MCF 10A (cell line): ENCODE data around the gene SMIM44. TPM values are rescaled to one million over a fixed set of nuclear protein-coding genes. Genes with fewer than 3 reads are reported as not detected.

Experiments
- BruUV-seq: library from RNA; stranded (reverse); fragments of 400-500 nt; replicated peaks from 2 replicates; lab custom pipeline; 2021; lab: Mats Ljungman, UMichigan
- CTCF ChIA-PET: fragments of 300-600 bp; sonication (Branson Sonifier 250); formaldehyde crosslinking; extraction: SDS; loops from one replicate; lab custom pipeline; 2021; ENCODE audit warnings: antibody characterized with exemption, inconsistent platforms; lab: Yijun Ruan, JAX
- POLR2A ChIA-PET: fragments of 300-600, 350-650 bp; sonication (Branson Sonifier 250); formaldehyde crosslinking; extraction: SDS; loops from one replicate; lab custom pipeline; 2020; ENCODE audit warnings: antibody characterized with exemption, inconsistent platforms; lab: Yijun Ruan, JAX
- DNase-seq: peaks from one replicate; pipeline ENCODE4 v3.0.0-alpha.2; 2018; ENCODE audit not compliant: unreplicated experiment
- H3K27ac Mint-ChIP-seq: one replicate; pipeline ENCODE4 v1.8.0; 2022; ENCODE audit warnings: mild to moderate bottlenecking, low read depth, mixed read lengths; ENCODE audit not compliant: unreplicated experiment
- H3K27me3 Mint-ChIP-seq: one replicate; pipeline ENCODE4 v1.8.0; 2022; ENCODE audit warnings: mixed read lengths; ENCODE audit not compliant: insufficient read depth, unreplicated experiment
- H3K36me3 Mint-ChIP-seq: one replicate; pipeline ENCODE4 v1.8.0; 2022; ENCODE audit warnings: mild to moderate bottlenecking, moderate library complexity, mixed read lengths; ENCODE audit not compliant: insufficient read depth, unreplicated experiment
- H3K4me1 Mint-ChIP-seq: one replicate; pipeline ENCODE4 v1.8.0; 2022; ENCODE audit warnings: mixed read lengths; ENCODE audit not compliant: insufficient read depth, unreplicated experiment
- H3K4me3 Mint-ChIP-seq: one replicate; pipeline ENCODE4 v1.8.0; 2022; ENCODE audit warnings: mild to moderate bottlenecking, moderate library complexity, mixed read lengths; ENCODE audit not compliant: unreplicated experiment
- H3K9me3 Mint-ChIP-seq: one replicate; pipeline ENCODE4 v1.8.0; 2022; ENCODE audit warnings: mixed read lengths; ENCODE audit not compliant: unreplicated experiment
- intact Hi-C: fragments of 100-400 bp; cut with micrococcal nuclease; formaldehyde crosslinking; loops from 2 replicates; pipeline ENCODE4 v1.14.1; 2022
- total RNA-seq: library from RNA; stranded (reverse); gene quantifications from 2 replicates; pipeline ENCODE4 v1.2.3, GENCODE V29; 2022
- TF ChIP-seq, protein P1 (sequence below): fragments of 200-600 bp; IDR thresholded peaks from one replicate; pipeline ENCODE4 v1.8.0; 2022; ENCODE audit warnings: antibody characterized with exemption, mild to moderate bottlenecking; ENCODE audit not compliant: unreplicated experiment

Gene SMIM44
- total RNA-seq, 1 experiment from 2014 or later: not detected

DNA sequence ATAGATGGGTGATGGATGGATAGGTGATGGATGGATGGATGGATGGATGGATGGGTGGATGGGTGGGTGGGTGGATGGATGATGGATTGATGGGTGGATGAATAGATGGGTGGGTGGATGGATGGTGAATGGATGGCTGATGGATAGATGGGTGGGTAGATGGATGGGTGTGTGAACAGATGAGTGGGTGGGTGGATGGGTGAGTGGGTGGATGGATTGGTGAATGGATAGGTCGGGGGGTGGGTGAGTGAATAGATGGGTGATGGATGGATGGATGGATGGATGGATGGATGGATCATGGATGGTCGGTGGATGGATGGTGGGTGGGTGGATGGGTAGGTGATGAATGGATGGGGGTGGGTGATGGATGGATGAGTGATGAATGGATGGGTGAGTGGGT, 6.4 kb downstream of the SMIM44 start:
- ChIA-PET CTCF (interaction anchor here (0.6 kb wide), 1 partner anchor 1418 kb away, joined by 4 read pairs; no protein-coding TSS in a partner anchor), POLR2A (no interaction called here)
- no peak overlapping the region for H3K27ac Mint-ChIP-seq
- TF ChIP-seq, protein P1, sequence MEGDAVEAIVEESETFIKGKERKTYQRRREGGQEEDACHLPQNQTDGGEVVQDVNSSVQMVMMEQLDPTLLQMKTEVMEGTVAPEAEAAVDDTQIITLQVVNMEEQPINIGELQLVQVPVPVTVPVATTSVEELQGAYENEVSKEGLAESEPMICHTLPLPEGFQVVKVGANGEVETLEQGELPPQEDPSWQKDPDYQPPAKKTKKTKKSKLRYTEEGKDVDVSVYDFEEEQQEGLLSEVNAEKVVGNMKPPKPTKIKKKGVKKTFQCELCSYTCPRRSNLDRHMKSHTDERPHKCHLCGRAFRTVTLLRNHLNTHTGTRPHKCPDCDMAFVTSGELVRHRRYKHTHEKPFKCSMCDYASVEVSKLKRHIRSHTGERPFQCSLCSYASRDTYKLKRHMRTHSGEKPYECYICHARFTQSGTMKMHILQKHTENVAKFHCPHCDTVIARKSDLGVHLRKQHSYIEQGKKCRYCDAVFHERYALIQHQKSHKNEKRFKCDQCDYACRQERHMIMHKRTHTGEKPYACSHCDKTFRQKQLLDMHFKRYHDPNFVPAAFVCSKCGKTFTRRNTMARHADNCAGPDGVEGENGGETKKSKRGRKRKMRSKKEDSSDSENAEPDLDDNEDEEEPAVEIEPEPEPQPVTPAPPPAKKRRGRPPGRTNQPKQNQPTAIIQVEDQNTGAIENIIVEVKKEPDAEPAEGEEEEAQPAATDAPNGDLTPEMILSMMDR: no peak
- no peaks in the 10 kb centered on the region for H3K36me3 Mint-ChIP-seq
- H3K9me3 Mint-ChIP-seq: no peaks in the 10 kb centered on the region
- no TSS peak for BruUV-seq
- H3K4me3 Mint-ChIP-seq: no peak overlapping the region
- intact Hi-C loops: no loop called here
- H3K27me3 Mint-ChIP-seq: no peaks in the 10 kb centered on the region
- DNase-seq: no peak
- H3K4me1 Mint-ChIP-seq: no peaks in the 10 kb centered on the region

DNA sequence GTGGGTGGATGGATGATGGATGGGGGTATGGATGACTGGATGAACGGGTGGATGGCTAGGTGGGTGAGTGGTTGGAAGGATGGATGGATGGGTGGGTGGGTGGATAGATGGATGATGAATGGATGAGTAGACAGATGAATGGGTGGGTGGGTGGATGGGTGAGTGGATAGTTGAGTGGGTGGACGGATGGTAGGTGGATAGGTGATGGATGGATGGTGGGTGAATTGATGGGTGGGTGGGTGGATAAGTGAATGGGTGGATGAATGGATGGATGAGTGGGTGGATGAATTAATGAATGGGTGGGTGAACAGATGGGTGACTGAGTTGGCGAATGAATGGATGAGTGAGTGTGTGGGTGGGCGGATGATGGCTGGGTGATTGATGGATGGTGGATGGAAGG, 7.8 kb downstream of the SMIM44 start:
- intact Hi-C loops: no loop called here
- Mint-ChIP-seq H3K36me3 (no peaks in the 10 kb centered on the region), H3K27me3 (no peaks in the 10 kb centered on the region), H3K4me3 (no peak overlapping the region), H3K27ac (no peak overlapping the region), H3K9me3 (no peaks in the 10 kb centered on the region), H3K4me1 (peaks cover 4% of the 10 kb centered on the region)
- BruUV-seq: no TSS peak
- ChIA-PET CTCF (no interaction called here), POLR2A (no interaction called here)
- no peak for DNase-seq
- TF ChIP-seq, protein P1: no peak

DNA sequence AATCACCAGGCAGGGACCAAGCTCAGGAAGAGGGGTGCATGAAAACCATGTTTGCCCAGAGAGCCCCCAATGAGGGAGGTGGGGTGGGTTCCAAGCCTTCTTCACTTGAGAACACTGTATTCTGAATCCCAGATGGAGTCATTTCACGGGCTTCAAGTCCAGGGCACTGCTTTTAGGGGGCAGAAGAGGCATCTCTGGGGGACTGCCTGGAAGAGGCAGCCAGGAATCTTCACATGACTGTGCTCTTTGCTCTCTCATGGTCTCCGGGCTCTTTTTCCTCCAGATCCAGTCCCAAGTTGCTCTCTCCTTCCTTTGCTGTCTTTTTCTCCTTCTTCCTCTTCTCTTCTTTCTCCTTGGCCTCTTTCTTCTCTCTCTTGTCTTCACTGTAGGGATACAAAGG, 8.6 kb downstream of the SMIM44 start:
- no peak overlapping the region for H3K27ac Mint-ChIP-seq
- no peaks in the 10 kb centered on the region for H3K36me3 Mint-ChIP-seq
- TF ChIP-seq, protein P1: no peak
- CTCF ChIA-PET: interaction anchor here (0.7 to 2.8 kb wide), 3 partner anchors 9 to 174 kb away, joined by 3 to 22 read pairs (median 3); partner anchors contain the start of gene SMIM44
- BruUV-seq: no TSS peak
- no peak for DNase-seq
- H3K4me1 Mint-ChIP-seq: peaks cover 6% of the 10 kb centered on the region
- H3K4me3 Mint-ChIP-seq: no peak overlapping the region
- no peaks in the 10 kb centered on the region for H3K27me3 Mint-ChIP-seq
- POLR2A ChIA-PET: no interaction called here
- intact Hi-C loops: no loop called here
- H3K9me3 Mint-ChIP-seq: no peaks in the 10 kb centered on the region

DNA sequence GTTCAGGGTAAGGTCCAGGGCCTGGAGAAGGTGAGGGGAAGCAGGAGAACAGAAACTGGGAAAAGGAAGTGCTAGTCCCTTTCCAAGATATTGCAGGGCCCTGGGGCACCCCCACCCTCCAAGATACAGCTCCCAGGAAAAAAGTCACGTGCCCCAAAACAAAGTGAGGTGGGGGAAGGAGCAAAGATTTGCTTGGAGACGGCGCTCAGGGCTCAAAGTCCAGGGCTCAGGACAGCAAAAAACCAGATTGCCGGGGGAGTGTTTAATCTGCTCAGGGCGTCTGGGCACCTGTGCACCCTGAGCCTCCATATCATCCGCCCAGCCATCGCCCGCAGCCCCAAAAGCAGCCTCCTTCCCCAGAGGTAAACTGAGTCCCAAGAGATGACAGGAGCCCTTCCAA, 9.2 kb downstream of the SMIM44 start:
- Mint-ChIP-seq H3K9me3 (no peaks in the 10 kb centered on the region), H3K4me1 (peaks cover 6% of the 10 kb centered on the region), H3K27me3 (no peaks in the 10 kb centered on the region), H3K4me3 (no peak overlapping the region), H3K36me3 (peaks cover 6% of the 10 kb centered on the region), H3K27ac (no peak overlapping the region)
- ChIA-PET CTCF (interaction anchor here (0.7 to 4.2 kb wide), 6 partner anchors 9 to 345 kb away, joined by 3 to 51 read pairs (median 6); partner anchors contain the start of gene SMIM44), POLR2A (no interaction called here)
- intact Hi-C loops: no loop called here
- DNase-seq: no peak
- no TSS peak for BruUV-seq
- TF ChIP-seq, protein P1: no peak
